KMS-11 (cell line): ENCODE results near the gene MRPS2.
A peak's percentile ranks its signal among the peaks of the same experiment; 100 is the strongest.

Experiments
- H2AFZ ChIP-seq: fragments of 200-600 bp; sonication (generic); 2 replicates; pipeline ENCODE4 v1.6.1; 2016; ENCODE audit warnings: antibody characterized with exemption, mixed run types, low read depth
- H3K27ac ChIP-seq: fragments of 200-600 bp; sonication (generic); 2 replicates; pipeline ENCODE4 v1.6.1; 2016; ENCODE audit warnings: mild to moderate bottlenecking, mixed run types
- H3K27me3 ChIP-seq: fragments of 200-600 bp; sonication (generic); 2 replicates; pipeline ENCODE4 v1.6.1; 2017; ENCODE audit warnings: mild to moderate bottlenecking, low read depth, mixed run types, moderate library complexity; ENCODE audit not compliant: insufficient read depth
- H3K36me3 ChIP-seq: fragments of 200-600 bp; sonication (generic); 2 replicates; pipeline ENCODE4 v1.6.1; 2017; ENCODE audit warnings: mild to moderate bottlenecking, mixed run types; ENCODE audit not compliant: insufficient read depth
- H3K4me1 ChIP-seq: fragments of 200-600 bp; sonication (generic); 2 replicates; pipeline ENCODE4 v1.6.1; 2016; ENCODE audit warnings: mild to moderate bottlenecking, low read depth, mixed run types; ENCODE audit not compliant: poor library complexity, severe bottlenecking
- H3K4me2 ChIP-seq: fragments of 200-600 bp; sonication (generic); 2 replicates; pipeline ENCODE4 v1.7.0; 2016; ENCODE audit warnings: mild to moderate bottlenecking, mixed run types
- H3K4me3 ChIP-seq: fragments of 200-600 bp; sonication (generic); IDR thresholded peaks from 2 replicates; pipeline ENCODE4 v1.6.1; 2017; ENCODE audit warnings: low read depth, low read length, mixed read lengths; ENCODE audit not compliant: insufficient read depth
- H3K79me2 ChIP-seq: fragments of 200-600 bp; sonication (generic); 2 replicates; pipeline ENCODE4 v1.6.1; 2016; ENCODE audit warnings: low read depth, mixed run types; ENCODE audit not compliant: insufficient read depth
- H3K9ac ChIP-seq: fragments of 200-600 bp; sonication (generic); 2 replicates; pipeline ENCODE4 v1.6.1; 2016; ENCODE audit warnings: mild to moderate bottlenecking, mixed run types
- H4K20me1 ChIP-seq: fragments of 200-600 bp; sonication (generic); 2 replicates; pipeline ENCODE4 v1.6.1; 2016; ENCODE audit warnings: mild to moderate bottlenecking, mixed run types; ENCODE audit not compliant: insufficient read depth
- CTCF ChIP-seq: fragments of 200-600 bp; sonication (generic); conservative IDR thresholded peaks from 2 replicates; pipeline ENCODE4 v1.6.1; 2017; ENCODE audit warnings: low read depth, mild to moderate bottlenecking, antibody characterized with exemption, low read length, moderate library complexity, mixed read lengths

Gene MRPS2

DNA sequence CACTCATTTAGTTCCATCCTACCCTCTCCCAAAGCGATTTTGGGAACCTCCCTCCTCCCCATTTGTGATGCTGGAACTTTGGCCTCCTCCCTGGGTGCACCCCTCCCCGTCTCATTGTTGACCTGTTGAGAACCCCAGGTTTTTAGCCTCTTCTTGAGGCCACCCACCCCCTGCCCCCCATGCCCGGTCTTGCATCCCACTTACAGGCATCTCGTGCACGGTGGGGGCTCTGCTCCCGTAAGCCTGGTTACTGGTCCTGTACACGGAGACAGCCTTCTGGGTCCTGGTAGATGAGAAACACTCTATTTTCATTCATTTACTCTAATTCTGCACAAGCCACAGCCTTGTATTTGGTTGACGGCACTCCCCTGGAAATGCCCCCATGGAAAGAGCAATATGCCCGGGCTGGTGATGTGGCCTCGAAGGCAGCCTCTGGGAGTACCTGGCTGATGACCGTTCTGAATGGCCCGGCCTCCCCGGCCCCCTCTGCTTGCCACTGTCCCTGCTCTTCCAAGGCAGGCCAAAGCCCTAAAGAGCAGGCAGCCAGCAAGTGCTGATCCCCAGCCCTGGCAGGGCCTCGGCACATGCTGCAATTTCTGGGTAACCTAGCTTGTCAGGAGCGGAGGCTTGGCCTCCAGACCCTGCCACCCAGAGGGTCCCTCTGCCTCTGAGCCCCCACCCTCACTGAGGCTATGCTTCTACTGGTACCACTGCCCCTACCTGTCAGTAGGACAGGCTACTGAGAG lies 1.9 kb upstream of the MRPS2 start:
- Histone ChIP-seq H3K4me3 (no peak overlapping the region), H3K27ac (no peak overlapping the region), H3K9ac (no peak overlapping the region), H3K27me3 (peaks cover 28% of the 10 kb centered on the region; the same call in 1 of the 2 replicates), H3K4me1 (peaks cover 7% of the 10 kb centered on the region), H3K79me2 (peaks cover 12% of the 10 kb centered on the region), H4K20me1 (no peaks in the 10 kb centered on the region), H2AFZ (no peak overlapping the region), H3K4me2 (no peak overlapping the region), H3K36me3 (no peaks in the 10 kb centered on the region)
- no peak for TF ChIP-seq CTCF

DNA sequence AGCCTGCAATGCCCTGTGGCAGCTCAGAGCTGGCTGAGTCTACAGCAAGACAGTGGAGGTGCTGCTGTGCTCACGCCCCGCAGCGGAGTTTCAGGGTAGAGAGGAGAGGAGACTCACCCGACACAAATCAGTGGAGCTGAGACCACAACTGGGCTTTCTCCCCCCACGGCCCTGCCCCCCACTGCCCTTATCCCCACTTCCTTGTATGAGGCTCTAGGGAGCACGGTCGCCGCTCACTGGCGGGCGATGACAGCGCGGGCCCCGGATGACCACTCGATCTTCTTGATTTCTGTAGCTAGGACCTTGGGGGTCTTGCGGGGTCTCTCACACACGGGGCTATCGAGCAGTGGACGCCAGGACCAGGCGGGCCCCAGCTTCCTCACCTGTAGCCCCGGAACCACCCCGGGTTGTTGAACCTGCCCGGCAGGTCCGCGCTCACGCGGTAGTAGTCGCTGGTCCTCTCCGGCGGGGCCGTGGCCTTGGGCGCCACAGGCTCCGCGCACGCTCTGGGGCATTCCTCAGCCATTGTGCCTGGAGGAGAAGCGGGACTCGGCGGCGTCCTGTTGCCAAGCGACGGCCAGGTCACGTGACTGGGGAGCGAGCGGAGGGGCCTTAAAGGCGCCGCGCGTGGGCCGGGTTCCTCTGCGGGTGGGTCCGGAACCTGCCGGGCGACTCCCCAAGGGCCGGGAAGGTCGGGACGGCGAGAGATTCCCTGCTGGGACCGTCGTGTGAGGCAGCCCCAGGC lies 984 bp upstream of the MRPS2 start:
- Histone ChIP-seq H3K4me2 (peak overlapping the region; percentile 99), H3K79me2 (peaks cover 12% of the 10 kb centered on the region), H3K9ac (peak overlapping the region; percentile 79; the same call in 1 of the 2 replicates), H2AFZ (peak overlapping the region; percentile 83), H3K4me3 (no peak overlapping the region), H3K36me3 (no peaks in the 10 kb centered on the region; the same call in 1 of the 2 replicates), H3K27ac (no peak overlapping the region), H3K4me1 (peaks cover 7% of the 10 kb centered on the region), H4K20me1 (no peaks in the 10 kb centered on the region), H3K27me3 (peaks cover 19% of the 10 kb centered on the region; the same call in 1 of the 2 replicates)
- no peak for TF ChIP-seq CTCF

DNA sequence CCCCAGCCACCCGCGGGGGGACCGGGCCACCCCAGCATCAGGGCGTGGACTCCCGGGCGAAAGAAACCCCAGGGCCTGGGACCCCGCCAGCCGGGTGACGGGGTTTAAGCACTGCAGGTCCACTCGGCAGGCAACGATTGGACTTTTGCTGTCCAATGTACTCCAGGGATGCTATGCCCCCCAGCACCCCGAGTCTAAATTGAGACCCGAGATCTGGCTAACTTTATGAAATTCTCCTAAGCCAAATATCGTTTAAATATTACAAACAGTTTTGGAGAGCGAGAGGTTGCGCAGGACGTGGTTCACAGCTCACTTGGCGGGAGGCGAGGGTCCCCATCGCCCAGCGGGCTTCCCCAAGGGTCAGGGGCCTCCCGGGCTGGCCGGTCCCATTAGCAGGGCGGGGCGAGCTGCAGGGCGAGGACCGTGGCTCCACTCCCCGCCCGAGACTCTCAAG lies 384 bp upstream of the MRPS2 start:
- Histone ChIP-seq H3K79me2 (peaks cover 12% of the 10 kb centered on the region), H3K4me3 (no peak overlapping the region), H3K27ac (no peak overlapping the region), H4K20me1 (no peaks in the 10 kb centered on the region), H3K4me1 (peaks cover 7% of the 10 kb centered on the region), H3K4me2 (peak overlapping the region; percentile 99), H3K36me3 (no peaks in the 10 kb centered on the region; the same call in 1 of the 2 replicates), H3K27me3 (peaks cover 15% of the 10 kb centered on the region; the same call in 1 of the 2 replicates), H3K9ac (peak overlapping the region; percentile 79; the same call in 1 of the 2 replicates), H2AFZ (peak overlapping the region; percentile 83)
- TF ChIP-seq CTCF: no peak

DNA sequence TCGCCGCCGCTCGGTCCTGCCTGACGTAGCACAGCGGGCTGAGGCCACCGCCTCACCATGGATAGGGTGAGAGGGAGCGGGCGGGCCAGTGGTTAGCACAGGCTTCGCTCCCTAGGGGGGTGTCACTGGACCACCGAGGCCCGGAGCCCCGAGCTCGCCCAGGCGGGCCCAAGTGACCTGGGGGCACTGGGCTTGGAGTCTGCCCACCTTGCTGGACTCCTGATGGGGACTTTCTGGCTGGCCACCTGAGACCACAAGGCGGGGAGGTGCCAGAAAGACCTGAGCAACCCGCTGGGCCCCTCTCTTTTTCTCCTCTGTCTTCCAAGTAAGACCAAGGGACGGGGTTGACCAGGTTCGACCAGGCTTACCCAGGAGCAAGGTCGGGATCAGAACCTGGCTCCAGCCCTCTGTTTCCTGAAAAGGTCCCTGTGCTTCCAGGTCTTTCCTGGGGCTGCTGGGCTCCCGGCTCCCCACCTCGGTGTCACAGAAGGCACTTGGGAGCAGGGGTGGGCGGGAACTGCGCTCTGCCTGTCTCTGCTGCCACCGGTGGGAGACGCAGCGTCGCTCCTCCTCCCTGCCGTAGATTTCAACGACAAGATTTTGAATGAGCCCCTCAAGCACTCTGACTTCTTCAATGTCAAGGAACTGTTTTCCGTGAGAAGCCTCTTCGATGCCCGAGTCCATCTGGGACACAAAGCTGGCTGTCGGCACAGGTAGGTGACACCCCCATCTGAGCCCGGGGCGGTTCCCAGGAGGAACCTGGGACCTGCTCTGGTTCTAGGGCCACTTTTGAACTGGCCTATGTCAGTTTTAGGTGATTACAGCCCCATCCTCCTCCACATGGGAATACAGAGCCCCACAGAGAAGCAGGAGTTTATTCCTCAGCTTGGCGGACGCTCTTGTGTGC lies 1.0 kb downstream of the MRPS2 start:
- Histone ChIP-seq H3K27ac (no peak overlapping the region), H3K79me2 (peaks cover 12% of the 10 kb centered on the region)

More for the DNA sequence above, 1.0 kb downstream of the MRPS2 start:
- peak overlapping the region; percentile 79 for H3K9ac ChIP-seq
- peak overlapping the region; percentile 83; the same call in 1 of the 2 replicates for H2AFZ ChIP-seq
- no peak overlapping the region for H3K4me3 ChIP-seq
- no peaks in the 10 kb centered on the region for H4K20me1 ChIP-seq
- TF ChIP-seq CTCF: no peak
- H3K36me3 ChIP-seq: no peaks in the 10 kb centered on the region; the same call in 1 of the 2 replicates
- peaks cover 7% of the 10 kb centered on the region for H3K4me1 ChIP-seq
- H3K27me3 ChIP-seq: peaks cover 8% of the 10 kb centered on the region; the same call in 1 of the 2 replicates
- peak overlapping the region; percentile 99 for H3K4me2 ChIP-seq
